Fibroblast of pulmonary artery (primary cell): ENCODE results near the gene TBXAS1.
A peak's percentile ranks its signal among the peaks of the same experiment; 100 is the strongest.

Source experiments
- DNase-seq: peaks from one replicate; pipeline ENCODE4 v3.0.0-alpha.2; 2010; ENCODE audit warnings: low read depth
- H3K4me3 ChIP-seq: replicated peaks from 2 replicates; pipeline ENCODE4 v1.5.1; 2011; ENCODE audit warnings: low read depth, mild to moderate bottlenecking, control low read depth, low read length, moderate library complexity
- CTCF ChIP-seq: IDR thresholded peaks from 2 replicates; pipeline ENCODE4 v1.5.1; 2011; ENCODE audit warnings: mild to moderate bottlenecking, control low read depth, low read length, inconsistent platforms; ENCODE audit errors: missing control alignments

TBXAS1 gene

DNA sequence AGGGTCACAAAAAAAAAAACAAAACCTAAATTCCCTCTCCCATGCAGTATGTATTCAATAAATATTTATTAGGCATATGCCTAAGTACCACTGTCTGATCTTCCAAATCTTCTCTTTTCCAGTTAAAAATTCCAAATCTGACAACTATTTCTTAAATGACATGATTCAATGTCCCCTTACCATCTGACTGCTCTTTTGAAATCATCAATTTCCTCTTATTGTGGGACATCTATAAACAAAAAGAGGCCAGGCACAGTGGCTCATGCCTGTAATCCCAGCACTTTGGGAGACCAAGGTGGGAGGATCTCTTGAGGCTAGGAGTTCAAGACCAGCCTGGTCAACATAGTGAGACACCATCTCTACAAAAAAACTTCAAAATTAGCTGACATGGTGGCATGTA lies 103.5 kb downstream of the TBXAS1 start:
- no peak for DNase-seq
- no peak overlapping the region for H3K4me3 ChIP-seq
- no peak for TF ChIP-seq CTCF

GRCh38 chr7:139936760-139937310 lies 107.8 kb downstream of the TBXAS1 start:
- TF ChIP-seq CTCF = no peak
- DNase-seq = peak; percentile 93
- H3K4me3 ChIP-seq = no peak overlapping the region

- TF ChIP-seq CTCF = no peak
- no peak overlapping the region for H3K4me3 ChIP-seq
Measured at GRCh38 chr7:139937715-139938114, 108.7 kb downstream of the TBXAS1 start.

DNA sequence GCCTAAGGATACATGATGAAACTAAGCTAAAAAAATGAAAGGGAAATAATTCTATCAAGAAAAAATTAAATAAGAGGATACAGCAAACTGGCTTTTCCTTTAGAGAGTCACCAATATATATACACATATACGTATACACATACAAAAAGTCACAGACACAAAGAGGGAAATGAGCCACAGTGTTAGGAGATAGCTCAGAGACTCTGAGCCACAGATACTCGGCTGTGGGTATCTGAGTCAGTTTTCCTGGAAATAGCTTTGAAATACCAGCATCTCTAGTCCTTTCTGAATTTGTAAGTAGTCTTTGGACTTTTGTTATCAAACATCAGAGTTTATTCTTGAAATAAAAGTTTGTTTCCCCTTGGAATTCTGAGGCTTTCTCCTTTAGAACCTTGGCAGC lies 111.8 kb downstream of the TBXAS1 start:
- DNase-seq = peak; percentile 20
- H3K4me3 ChIP-seq = no peak overlapping the region
- TF ChIP-seq CTCF = no peak

More at GRCh38 chr7:139937715-139938114, 108.7 kb downstream of the TBXAS1 start:
- no peak for DNase-seq

GRCh38 chr7:139941421-139941820 lies 112.4 kb downstream of the TBXAS1 start:
- H3K4me3 ChIP-seq = no peak overlapping the region
- DNase-seq = no peak
- no peak for TF ChIP-seq CTCF

DNA sequence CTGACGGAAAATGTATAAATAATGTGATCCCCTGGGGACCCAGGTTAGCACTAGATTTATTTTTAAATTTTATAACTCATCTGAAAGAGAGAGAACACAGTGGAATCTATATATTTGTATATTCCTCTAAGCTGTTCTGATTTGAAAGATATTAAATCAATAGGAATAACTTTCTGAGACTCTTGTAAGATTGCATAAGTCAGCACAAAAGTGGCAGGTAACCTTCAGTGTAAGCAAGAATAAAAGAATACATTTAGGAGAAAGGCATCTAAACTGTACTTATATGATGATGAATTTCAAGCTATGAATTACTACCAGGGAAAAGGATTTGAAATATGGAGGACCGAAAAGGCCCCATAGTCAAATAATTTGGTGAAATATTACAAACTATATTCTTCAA lies 112.8 kb downstream of the TBXAS1 start:
- DNase-seq = no peak
- no peak for TF ChIP-seq CTCF
- H3K4me3 ChIP-seq = no peak overlapping the region

GRCh38 chr7:139942636-139943035 lies 113.6 kb downstream of the TBXAS1 start:
- peak; percentile 54 for DNase-seq
- H3K4me3 ChIP-seq = no peak overlapping the region
- no peak for TF ChIP-seq CTCF
